GM21825 (cell line): Measurements from ENCODE around the gene RPP25.
"Not testable (repeated sequence)": the region's sequence is repeated elsewhere in the genome, so short reads cannot be mapped to it uniquely, and the experiment has no call there.

Experiments used
- ATAC-seq: cut with Tn5 transposase; IDR thresholded peaks from one replicate; pipeline ENCODE4 v1.9.1; 2021; ENCODE audit warnings: mild to moderate bottlenecking, moderate library complexity; ENCODE audit not compliant: unreplicated experiment

RPP25 gene

DNA sequence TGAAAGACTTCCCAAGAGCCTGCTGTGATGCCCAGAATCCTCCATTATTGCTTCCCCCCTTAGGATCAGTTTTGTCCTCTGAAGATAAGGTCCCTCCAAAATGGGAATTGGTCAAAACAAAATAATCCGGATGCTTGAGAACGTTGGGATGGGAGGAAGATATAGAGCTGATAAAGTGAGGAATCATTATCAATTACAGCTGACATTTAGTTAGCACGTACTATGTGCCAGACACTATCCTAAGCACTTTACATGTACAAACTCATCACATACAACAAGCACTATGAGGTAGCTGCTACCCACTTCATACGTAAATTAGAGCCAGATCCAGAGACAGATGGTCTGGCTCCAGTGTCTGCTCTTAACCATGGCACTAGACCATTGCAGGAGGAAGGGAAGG, 6.6 kb upstream of the RPP25 start:
- ATAC-seq: no peak

DNA sequence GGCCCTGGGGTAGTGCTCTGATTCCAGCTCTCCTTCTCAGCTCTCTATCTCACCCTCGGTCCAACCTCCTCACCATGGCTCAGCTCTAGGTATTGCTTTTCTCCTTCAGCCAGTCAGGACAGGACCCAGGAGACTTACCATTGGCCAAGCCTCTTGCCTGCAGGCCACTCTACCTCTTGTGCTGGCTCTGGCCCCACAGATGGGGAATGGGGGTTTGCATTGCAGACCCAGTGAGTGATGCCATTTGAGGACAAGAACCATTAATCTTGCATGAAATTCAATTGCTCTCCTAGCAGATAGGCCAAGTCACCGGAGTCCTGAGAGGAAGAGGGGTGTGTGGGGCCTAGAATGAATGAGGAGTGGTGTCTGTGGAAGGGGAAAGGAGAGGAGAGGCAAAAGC, 6.1 kb upstream of the RPP25 start:
- no peak for ATAC-seq

DNA sequence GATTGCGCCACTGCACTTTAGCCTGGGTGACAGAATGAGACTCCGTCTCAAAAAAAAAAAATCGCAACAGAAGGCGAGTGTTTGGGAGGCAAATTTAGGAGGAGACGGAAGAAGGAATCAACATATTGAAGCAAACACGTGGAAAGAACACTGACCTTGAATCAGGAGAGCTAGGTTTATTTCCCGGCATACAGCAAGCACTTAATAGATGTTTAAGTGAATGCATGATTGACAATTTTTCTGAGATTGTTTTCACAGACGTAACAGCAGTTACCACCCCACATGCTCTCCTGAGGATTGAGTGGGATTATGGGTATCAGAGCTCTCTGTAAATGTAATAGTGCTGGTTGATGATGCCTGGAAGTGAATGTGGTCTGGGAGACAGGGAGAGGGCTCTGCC, 5.6 kb upstream of the RPP25 start:
- no peak for ATAC-seq

DNA sequence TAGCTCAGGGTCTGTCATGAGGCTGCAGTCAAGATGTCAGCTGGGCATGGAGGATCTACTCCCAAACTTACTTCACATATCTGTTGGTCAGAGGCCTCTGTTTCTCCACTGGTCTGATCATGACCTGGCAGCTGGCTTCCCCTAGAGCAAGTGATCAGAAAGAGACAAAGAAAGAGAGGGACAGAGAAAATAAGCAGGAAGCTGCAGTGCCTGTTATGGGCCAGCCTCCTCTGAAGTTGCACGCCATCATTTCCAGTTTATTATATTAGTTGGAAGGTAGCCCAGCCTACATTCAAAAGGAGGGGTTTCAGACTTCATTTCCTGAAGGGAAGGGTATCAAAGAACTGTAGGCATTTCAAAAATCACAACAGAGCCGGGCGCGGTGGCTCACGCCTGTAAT, 5.0 kb upstream of the RPP25 start:
- ATAC-seq: no peak

DNA sequence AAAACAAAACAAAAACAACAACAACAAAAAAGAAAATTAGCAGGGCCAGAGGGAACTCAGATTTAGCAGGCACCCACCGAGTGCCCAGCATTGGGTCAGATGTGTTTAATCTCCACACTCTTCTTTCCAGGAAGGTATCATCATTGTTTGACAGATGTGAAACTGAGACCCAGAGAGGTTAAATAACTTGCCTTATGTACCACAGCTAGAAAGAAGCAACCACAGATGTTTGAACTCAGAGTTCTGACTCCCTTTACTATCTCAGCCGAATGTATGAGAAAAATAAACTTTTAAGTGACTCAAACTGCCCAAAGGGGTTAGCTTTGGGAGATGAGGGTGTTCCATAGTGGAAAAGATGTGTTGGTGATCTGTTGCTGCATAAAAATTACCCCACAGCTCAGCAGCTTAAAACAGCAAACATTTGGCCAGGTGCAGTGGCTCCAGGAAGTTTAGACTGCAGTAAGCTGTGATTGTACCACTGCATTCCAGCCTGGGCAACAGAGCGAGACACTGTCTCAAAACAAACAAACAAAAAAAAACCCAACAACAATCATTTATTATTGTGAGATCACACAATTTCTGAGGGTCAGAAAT, 4.5 kb upstream of the RPP25 start:
- no peak for ATAC-seq

DNA sequence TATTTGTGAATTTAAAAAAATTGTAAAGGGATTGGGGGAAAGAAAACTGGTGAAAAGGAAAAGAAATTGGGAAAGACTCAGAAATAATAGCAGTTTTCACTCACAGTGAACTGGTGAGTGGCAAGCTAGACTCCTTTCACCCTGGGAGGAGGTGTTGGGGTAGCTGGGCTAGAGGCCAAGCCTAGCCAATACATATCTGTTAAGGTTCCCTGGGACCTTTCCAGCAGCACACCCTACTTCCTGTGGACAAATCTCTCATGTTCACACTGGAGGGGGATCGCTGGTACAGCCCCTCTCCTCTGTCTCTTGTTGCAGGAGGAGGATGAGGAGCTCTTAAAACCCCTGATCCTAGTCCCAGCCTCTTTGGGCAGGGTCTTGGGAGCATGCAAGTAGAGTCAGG, 3.7 kb upstream of the RPP25 start:
- no peak for ATAC-seq

DNA sequence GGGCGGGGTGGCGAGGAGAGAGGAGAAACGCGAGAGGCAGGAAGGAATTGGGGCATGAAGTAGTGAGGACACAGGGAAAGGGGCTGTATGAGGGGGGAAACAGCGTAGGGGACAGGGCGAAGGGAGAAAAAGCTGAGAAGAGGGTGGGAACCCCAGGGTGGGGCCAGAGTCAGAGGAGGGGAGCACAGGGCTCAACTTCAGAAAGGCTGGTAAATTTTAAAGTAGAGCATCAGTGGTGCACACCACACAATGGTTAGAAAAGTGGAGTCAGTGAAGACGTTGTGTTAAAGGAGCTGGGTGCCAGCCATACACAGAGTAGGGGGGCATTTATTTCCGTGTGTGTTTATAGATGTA, 3.0 kb upstream of the RPP25 start:
- ATAC-seq: no peak

DNA sequence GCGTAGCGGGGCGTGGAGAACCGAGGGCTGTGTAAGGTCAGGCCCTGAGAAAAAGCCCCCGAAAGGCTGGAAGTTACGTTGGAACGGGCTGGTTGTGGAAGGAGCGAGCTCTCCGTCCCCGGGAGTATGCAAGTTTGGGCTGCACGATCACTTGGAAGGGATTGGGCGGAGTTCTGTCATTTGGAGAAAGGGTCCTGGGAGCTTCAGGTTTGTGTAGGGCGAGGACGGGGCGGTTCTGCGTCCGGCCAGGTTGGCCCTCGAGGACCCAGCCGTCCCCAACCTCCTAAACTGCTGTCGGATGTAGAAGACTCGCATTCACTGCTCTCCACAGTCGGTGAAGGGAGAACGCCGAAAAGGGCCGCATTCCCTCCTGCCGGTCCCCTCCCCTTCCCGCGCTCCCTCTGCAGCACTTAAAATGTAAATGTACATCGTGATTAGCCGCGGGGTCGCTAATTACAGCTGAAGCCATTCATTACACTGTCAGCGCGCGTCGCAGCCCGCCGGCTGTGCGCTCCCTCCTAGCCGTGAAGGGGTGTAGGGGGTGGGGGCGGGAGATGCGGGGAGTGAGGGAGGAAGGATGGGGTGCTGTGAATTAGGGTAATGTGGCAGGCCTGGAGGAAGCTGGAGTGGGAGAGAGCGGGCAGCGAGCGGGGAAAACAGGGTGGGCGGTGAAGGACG, 2.5 kb upstream of the RPP25 start:
- ATAC-seq: no peak

DNA sequence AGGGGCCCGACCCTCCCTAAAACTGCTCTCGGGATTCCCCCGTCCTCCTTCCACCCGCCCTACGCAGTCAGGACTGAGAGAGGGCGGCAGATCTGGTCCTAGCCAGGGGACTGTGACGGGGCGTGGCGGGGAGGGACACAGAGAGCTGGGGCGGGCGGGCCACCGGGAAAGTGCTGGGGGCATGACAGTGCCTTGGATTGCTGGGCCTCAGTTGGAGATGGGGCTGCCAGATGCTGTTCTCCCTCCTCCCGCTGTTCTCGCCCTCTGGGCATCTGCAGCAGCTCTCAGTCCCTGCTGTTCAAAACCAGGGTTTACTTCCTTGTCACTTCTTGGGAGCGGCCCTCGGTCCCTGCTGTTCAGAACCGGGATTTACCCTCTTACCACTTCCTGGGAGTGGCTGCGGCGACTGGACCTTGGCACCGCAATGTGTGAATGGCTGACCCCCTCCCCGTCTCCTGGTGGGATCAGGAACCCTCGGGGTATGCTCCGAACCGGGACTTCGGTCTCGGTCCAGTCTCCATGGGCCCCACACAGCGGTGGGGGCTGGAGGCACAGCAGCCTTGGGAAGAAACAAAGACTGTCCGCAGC, 1.8 kb upstream of the RPP25 start:
- no peak for ATAC-seq

DNA sequence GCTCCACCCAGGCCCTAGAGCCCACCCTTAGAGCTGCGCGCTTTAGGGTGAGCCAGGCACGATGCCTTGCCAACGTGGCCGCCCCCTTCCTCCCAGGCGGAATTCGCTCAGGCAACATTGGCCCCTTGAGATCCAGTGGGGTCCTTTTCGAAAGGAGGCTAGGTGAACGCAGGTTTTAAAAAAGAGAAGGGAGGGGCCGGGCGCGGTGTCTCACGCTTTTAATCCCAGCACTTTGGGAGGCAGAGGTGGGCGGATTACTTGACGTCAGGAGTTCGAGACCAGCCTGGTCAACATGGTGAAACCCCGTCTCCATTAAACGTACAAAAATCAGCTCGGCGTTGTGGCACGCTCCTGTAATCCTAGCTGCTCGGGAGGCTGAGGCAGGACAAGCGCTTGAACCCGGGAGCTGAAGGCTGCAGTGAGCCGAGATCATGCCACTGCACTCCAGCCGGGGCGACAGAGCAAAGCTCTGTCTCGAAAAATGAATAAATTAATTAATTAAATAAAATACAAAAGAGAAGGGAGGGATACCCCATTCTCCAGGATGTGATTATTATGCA, 984 bp upstream of the RPP25 start:
- ATAC-seq: no peak

DNA sequence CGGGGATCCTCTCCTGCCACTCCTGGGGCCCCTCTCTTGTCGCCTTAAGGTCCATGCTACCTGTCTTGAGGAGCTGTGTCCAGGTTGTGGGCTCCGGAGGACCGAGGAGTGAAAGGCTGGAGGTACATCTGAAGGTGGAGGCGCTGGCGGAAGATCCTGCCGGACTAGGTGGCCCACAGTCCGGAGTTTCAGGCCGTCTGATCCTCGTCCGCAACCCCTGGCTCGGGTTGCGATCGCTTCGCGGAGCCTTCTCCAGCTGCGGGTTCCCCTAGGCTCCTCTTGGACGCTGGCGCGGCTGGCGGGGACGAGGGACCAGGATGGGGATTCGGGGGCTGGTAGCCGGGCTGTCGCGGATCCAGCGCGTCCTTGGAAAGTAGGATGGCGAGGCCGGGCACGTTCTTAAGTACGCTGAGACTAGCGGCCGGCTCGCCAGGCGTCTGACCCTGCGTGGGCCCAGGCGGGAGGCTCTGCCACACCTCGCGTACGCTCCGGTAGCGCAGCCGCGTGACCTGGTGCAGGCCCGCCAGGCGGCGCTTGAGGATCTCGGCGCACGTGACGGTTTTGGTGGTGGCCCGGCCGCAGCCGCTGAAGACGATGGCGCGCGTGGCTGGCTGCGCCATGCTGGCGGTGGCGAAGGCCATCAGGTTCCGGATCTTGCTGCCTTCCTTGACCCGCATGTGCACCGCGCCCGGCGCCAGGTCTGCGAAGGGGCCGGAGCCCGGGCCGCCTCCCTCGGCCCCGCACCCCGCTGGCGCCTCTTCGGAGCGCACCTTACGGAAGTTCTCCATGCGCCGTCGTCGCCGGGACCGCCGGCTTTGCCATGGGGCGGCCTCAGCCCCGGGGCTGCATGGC, 550 bp downstream of the RPP25 start:
- peak; percentile 32 for ATAC-seq

DNA sequence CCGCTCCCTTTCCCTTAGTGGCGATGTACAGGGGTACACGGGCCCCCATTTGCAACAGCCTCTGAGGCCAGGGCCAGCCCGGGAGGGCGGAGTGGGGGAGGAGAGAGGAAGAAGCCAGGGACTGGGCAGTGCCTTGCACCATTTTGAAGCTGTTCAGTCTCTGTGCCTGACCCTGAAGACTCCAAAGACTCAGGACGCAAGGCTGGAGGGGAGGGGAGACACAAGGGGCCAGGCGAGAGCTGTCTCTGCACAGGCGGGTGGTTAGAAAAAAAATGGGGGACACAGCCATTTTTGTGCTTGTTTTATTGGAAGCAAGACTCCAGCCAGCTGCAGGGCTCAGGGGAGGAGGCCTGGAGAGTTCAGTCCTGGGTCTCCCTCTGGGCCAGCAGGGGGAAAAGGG, 1.6 kb downstream of the RPP25 start:
- no peak for ATAC-seq

DNA sequence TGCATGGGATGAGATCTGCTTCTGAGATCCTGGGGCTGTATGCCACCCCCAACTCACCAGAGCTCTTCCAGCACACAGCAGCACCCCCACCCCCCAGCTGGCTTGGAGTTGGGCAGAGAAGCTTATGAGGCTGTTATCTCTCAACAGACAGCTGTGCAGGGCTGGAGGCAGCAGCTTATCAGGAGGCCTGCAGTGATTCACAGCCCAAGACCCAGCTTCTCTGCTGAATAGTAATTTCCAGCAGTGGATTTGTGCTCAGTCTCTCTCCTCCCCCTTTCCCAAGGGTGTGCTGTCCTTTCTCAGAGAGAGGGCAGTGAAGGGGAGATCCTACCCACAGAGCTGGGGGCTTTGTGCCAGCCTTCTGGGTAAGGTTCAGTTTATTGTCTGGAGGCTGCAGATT, 2.1 kb downstream of the RPP25 start:
- no peak for ATAC-seq

DNA sequence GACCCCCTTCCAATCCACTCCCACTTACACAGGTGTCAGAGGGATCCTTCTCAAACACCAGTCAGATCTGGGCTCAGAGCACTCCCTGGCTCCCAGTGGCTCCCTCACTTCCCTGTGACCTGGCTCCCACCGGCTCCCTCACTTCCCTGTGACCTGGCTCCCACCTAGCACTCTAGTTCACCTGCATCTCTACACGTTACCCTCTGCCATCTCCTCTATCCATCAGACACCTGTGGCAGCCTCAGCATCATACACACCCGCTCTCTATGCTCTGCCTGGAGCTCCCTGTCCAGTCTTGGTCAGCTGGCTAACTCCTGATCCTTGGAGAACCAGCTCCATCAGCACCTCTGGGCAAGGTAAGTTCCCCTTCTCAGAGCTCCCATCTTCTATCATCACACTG, 5.6 kb downstream of the RPP25 start:
- ATAC-seq: no peak

DNA sequence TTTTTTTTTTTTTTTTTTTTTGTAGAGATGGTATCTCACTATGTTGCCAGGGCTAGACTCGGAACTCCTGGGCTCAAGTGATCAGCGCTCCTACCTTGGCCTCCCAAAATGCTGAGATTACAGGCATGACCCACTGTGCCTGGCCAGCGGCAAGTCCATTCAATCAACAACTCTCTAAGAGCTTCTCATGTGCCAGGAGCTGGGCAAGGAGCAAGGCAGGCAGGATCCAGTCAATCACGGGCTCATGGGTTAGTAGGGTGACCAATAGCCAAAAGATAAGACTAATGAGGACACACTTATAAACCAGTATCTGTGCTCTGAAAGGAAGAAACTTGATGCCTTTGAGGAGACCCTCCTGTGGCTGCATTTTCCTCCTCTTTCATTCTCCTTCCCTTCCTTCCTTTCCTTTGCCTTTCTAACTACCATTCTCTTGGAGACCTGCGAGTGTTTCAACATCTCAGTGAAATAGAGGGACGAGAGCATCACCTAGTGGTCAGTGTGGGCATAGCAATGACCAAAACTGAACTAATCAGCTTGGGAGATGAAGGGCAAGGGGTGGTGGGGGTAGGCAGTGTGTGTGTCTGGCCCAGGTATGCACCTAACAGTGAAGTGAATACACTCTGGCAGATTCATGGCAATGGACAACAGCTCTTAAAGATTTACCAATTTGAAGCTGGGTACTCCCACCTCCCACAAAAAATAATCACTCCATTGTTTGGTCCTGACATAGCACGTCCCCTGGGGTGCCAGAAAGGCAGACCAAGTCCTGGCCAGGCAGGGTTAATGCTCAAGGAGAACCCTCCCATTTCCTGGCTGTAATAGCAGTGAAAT, 6.3 kb downstream of the RPP25 start:
- ATAC-seq: no peak

DNA sequence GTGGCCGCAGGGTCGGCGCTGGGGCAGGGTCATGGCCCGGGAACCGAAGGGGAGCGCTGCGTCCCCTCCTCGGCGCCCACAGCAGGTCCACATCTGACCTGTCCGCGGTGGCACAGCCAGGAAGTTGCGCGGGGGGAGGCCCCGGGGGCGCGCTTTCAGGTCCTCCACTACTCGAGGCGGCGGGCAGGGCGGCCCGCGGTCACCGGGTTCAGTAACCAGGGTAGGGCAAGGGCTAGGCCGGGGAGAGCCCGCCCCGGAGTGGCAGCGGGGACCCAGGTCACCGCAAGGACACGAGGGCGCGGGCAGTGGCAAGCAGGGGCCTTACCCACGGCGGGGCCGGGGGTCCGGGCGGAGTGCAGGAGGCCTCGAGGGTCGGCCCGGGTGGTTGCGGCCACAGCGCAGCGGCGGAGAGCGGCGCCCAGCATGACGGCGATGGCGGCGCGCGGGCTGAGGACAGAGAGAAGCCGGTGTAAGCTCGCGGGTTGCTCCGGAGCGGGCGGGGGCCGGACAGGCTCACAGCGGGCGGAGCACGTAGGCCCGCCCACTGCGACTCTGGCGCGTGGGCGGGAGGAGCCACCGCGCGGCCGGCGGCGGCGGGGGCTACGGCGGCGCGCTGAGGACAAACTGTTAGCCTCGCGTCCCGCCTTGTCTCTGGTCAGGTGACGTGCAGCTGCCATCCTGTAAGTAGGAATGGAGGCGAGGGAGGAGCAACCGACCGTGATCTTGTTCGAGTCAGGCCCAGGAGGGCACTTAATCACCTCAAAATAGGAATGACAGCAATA, 18.8 kb downstream of the RPP25 start, which contains the start of gene COX5A:
Gene COX5A, minus strand, starts transcription at position 484 of the 782 bp plus-strand sequence. Its CDS starts 59 bp downstream, at position 425.
- ATAC-seq: peak; percentile 79

DNA sequence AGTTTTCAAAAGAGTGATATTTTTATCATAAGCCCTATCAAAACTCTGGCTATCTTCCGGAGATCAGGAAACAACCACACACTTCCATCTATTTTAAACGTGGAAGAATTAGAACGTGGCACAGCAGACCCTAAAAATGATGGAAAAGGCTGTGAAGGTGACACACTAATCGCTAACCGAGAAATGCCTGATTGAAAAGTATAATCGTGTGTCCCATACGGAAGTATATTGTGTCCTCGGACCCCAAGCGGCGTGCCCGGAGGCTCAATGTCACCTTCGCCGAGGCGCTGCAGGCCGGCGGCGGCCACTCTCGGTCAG, 19.3 kb downstream of the RPP25 start:
- ATAC-seq: no peak

DNA sequence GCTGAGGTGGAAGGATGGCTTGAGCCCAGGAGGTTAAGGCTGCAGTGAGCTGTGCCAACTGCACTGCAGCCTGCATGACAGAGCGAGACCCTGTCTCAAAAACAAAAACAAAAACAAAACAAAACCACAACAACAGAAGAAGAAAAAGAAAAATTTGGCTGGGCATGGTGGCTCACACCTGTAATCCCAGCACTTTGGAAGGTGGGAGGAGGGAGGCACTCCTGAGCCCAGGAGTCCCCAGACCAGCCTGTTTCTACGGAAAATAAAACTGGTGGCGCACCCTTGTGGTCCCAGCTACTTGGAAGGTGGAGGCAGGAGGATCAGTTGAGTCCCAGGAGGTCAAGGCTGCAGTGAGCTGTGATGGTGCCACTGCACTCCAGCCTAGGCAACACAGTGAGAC, 21.4 kb downstream of the RPP25 start:
- not testable (repeated sequence) for ATAC-seq

DNA sequence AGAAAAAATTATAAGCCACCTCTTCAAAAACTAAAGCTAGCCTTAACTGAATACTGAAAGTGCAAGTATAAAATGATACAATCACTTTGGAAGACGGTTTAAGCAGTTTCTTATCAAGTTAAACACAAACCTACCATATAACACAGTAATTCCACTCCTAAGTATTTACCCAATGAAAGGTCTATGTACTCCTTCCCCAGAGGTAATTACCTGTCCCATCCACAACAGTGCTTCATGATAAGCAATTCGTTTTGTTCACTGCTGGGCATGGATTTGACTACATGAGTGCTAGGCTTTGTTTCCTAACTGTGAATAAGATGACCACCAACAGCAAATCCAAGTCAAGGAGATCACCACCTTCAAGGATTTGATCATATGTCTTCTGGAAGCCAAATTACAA, 23.0 kb downstream of the RPP25 start:
- no peak for ATAC-seq

DNA sequence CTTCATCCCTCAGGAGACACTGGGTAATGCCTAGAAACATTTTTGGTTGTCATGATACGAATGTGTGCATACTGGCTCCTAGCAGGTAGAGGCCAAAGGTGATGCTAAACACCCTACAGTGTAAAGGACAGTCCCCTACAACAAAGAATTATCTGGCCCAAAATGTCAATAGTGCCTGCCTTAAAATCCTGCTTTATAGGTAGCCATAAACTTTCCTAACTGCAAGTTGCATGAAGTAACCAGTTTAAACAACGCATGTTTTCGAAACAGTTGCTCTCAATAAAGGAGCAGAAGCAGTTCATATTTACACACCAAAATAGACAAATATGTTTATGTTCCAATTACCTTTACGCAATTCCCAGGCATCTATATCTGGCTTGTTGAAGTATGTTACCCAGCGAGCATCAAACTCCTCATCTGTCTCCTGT, 27.8 kb downstream of the RPP25 start:
- ATAC-seq: no peak
